Activated CD4-positive, alpha-beta T cell treated with anti-CD3 and anti-CD28 coated beads, Interleukin-2, Interleukin-4, amounts not matched to agents 100 ng/mL and 50 ng/mL, durations not matched to agents 16 hours and 8 hours (primary cell): ENCODE data around the gene EXOSC6.
"Not testable (repeated sequence)": the region's sequence is repeated elsewhere in the genome, so short reads cannot be mapped to it uniquely, and the experiment has no call there.

Experiments used
- DNase-seq: peaks from one replicate; pipeline ENCODE4 v3.0.0-alpha.2; 2020; ENCODE audit warnings: low spot score

EXOSC6 gene

GRCh38 chr16:70198666-70199065 lies 53.1 kb downstream of the EXOSC6 start:
- DNase-seq, result not testable (repeated sequence)

- DNase-seq, result not testable (repeated sequence)
These were observed 53.5 kb downstream of the EXOSC6 start for GRCh38 chr16:70198230-70198629.

- not testable (repeated sequence) for DNase-seq
These were observed 54.1 kb downstream of the EXOSC6 start for GRCh38 chr16:70197611-70198010.
